Hepatocyte (in vitro differentiated cells): ENCODE data around the gene IL18. TPM values are rescaled to one million over a fixed set of nuclear protein-coding genes. Genes with fewer than 3 reads are reported as not detected.

Experiments used
- DNase-seq: peaks from one replicate; pipeline ENCODE4 v3.0.0-alpha.2; 2016; ENCODE audit warnings: low spot score
- H2AFZ ChIP-seq: fragments of 200-600 bp; sonication (generic); 2 replicates; pipeline ENCODE4 v1.6.0; 2016; ENCODE audit warnings: antibody characterized with exemption, mild to moderate bottlenecking
- H3K27ac ChIP-seq: fragments of 200-600 bp; sonication (generic); 2 replicates; pipeline ENCODE4 v1.5.1; 2016; ENCODE audit warnings: mild to moderate bottlenecking
- H3K27me3 ChIP-seq: fragments of 200-600 bp; sonication (generic); 2 replicates; pipeline ENCODE4 v1.6.1; 2016
- H3K36me3 ChIP-seq: fragments of 200-600 bp; sonication (generic); replicated peaks from 2 replicates; pipeline ENCODE4 v1.5.1; 2016; ENCODE audit warnings: low read depth; ENCODE audit not compliant: insufficient read depth
- H3K4me1 ChIP-seq: fragments of 200-600 bp; sonication (generic); 2 replicates; pipeline ENCODE4 v1.5.1; 2016; ENCODE audit warnings: mild to moderate bottlenecking, moderate library complexity; ENCODE audit not compliant: insufficient read depth
- H3K4me2 ChIP-seq: fragments of 200-600 bp; sonication (generic); 2 replicates; pipeline ENCODE4 v1.6.0; 2016
- H3K4me3 ChIP-seq: fragments of 200-600 bp; sonication (generic); 2 replicates; pipeline ENCODE4 v1.5.1; 2016; ENCODE audit warnings: mild to moderate bottlenecking
- H3K79me2 ChIP-seq: fragments of 200-600 bp; sonication (generic); 2 replicates; pipeline ENCODE4 v1.6.0; 2017; ENCODE audit warnings: mild to moderate bottlenecking
- H3K9me2 ChIP-seq: fragments of 200-600 bp; sonication (generic); replicated peaks from 2 replicates; pipeline ENCODE4 v1.6.0; 2017; ENCODE audit warnings: mild to moderate bottlenecking; ENCODE audit not compliant: insufficient read depth
- H3K9me3 ChIP-seq: fragments of 200-600 bp; sonication (generic); 2 replicates; pipeline ENCODE4 v1.5.1; 2016; ENCODE audit warnings: low read depth, mild to moderate bottlenecking
- H4K20me1 ChIP-seq: fragments of 200-600 bp; sonication (generic); 2 replicates; pipeline ENCODE4 v1.6.0; 2016; ENCODE audit warnings: mild to moderate bottlenecking; ENCODE audit not compliant: insufficient read depth, poor library complexity, severe bottlenecking
- EZH2 ChIP-seq: fragments of 200-600 bp; sonication (generic); IDR thresholded peaks from 2 replicates; pipeline ENCODE4 v1.6.1; 2016; ENCODE audit warnings: antibody characterized with exemption, mild to moderate bottlenecking, borderline replicate concordance
- EZH2phosphoT487 ChIP-seq: fragments of 200-600 bp; sonication (generic); IDR thresholded peaks from one replicate; pipeline ENCODE4 v1.6.1; 2018; ENCODE audit warnings: antibody characterized with exemption, mild to moderate bottlenecking, low read depth, moderate library complexity; ENCODE audit not compliant: unreplicated experiment, severe bottlenecking
- WGBS: methylation state at CpG from one replicate; pipeline ENCODE4 v1.1.6; 2016; ENCODE audit warnings: low lambda C conversion rate; ENCODE audit errors: missing lambda C conversion rate; 5-methylcytosine and 5-hydroxymethylcytosine counted together
- polyA plus RNA-seq: library from polyadenylated mRNA; unstranded; fragments of >200 nt; fragmentation: Nextera tagmentation; extraction: Ambion mirVana; gene quantifications from 2 replicates; pipeline ENCODE4 v1.2.1, GENCODE V29; 2016
- total RNA-seq: library from RNA; depleted of rRNA; stranded (reverse); fragments of >200 nt; gene quantifications from 2 replicates; pipeline ENCODE4 v1.2.3, GENCODE V29; 2014
- TF ChIP-seq, protein P1 (sequence below): fragments of 200-600 bp; sonication (generic); IDR thresholded peaks from 2 replicates; pipeline ENCODE4 v1.5.1; 2016; ENCODE audit warnings: antibody characterized with exemption, mild to moderate bottlenecking; ENCODE audit not compliant: poor library complexity

The IL18 gene
- total and polyA plus RNA-seq, 2 experiments from 2014 or later: 7.0 to 10.3 TPM

DNA sequence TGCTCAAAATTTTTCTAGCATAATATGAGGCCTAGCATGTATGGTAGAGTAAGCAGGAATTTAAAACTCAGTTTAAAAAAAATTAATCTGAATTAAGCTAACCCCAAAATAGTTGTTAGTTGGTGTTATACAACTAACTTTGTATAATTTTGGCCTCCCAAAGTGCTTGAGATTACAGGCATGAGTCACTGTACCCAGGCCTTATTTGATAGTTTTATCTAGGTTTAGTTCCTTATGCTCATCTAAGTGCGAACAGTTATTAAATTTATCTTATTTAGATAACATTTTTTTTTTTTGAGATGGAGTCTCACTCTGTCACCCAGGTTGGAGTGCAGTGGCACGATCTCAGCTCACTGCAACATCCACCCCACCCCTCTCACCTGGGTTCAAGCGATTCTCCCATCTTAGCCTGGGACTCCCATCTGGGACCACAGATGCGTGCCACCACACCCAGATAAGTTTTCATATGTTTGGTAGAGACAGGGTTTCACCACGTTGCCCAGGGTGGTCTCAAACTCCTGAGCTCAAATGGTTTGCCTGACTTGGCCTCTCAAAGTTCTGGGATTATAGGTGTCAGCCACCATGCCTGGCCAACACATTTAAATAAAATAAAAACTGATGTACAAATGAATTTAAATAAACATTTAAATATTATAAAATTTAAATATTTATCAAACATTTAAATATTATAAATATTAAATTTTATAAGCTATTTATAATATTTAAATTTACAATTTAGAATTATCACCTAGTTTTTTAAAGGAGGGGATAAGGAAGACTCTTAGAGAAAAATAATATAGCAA lies 7.5 kb downstream of the IL18 start:
- H3K4me3 ChIP-seq: no peak overlapping the region
- H3K9me3 ChIP-seq: no peaks in the 10 kb centered on the region
- 92% methylated on average over 5 of the region's 5 CpGs for WGBS
- H2AFZ ChIP-seq: no peak overlapping the region
- peak overlapping the region; percentile 28 for H3K27ac ChIP-seq
- no peak for DNase-seq
- H3K79me2 ChIP-seq: no peaks in the 10 kb centered on the region
- H3K9me2 ChIP-seq: no peaks in the 10 kb centered on the region
- H3K36me3 ChIP-seq: no peaks in the 10 kb centered on the region
- H4K20me1 ChIP-seq: no peaks in the 10 kb centered on the region
- no peak for TF ChIP-seq EZH2
- TF ChIP-seq, protein P1, sequence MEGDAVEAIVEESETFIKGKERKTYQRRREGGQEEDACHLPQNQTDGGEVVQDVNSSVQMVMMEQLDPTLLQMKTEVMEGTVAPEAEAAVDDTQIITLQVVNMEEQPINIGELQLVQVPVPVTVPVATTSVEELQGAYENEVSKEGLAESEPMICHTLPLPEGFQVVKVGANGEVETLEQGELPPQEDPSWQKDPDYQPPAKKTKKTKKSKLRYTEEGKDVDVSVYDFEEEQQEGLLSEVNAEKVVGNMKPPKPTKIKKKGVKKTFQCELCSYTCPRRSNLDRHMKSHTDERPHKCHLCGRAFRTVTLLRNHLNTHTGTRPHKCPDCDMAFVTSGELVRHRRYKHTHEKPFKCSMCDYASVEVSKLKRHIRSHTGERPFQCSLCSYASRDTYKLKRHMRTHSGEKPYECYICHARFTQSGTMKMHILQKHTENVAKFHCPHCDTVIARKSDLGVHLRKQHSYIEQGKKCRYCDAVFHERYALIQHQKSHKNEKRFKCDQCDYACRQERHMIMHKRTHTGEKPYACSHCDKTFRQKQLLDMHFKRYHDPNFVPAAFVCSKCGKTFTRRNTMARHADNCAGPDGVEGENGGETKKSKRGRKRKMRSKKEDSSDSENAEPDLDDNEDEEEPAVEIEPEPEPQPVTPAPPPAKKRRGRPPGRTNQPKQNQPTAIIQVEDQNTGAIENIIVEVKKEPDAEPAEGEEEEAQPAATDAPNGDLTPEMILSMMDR: no peak
- TF ChIP-seq EZH2phosphoT487: no peak
- H3K4me1 ChIP-seq: no peaks in the 10 kb centered on the region
- H3K27me3 ChIP-seq: no peaks in the 10 kb centered on the region
- no peak overlapping the region for H3K4me2 ChIP-seq

DNA sequence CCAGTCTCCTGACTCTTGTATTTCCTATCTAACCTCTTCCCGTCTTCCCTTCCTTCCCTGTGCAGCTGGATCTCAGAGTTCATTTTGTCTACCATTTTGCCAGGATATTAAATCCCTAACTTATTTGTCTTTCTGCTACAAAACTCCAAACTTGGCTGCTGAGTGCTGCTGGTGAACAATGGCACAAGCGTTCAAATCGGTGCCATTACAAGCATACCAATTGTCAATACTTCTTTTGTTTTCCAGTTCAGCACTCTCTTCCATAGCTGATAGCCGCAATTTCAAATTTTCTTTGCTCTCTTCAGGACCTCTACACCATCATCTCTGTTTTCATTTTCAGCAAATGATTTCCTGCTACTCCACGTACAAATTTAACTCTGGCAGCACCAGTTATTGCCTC lies 13.4 kb downstream of the IL18 start:
- Histone ChIP-seq H3K9me3 (no peaks in the 10 kb centered on the region), H3K9me2 (no peaks in the 10 kb centered on the region), H2AFZ (no peak overlapping the region), H4K20me1 (no peaks in the 10 kb centered on the region), H3K4me3 (no peak overlapping the region), H3K4me2 (no peak overlapping the region), H3K79me2 (no peaks in the 10 kb centered on the region), H3K27me3 (no peaks in the 10 kb centered on the region), H3K36me3 (no peaks in the 10 kb centered on the region), H3K27ac (no peak overlapping the region), H3K4me1 (no peaks in the 10 kb centered on the region)
- 85% methylated on average over 5 of the region's 5 CpGs for WGBS
- no peak for DNase-seq
- no peak for TF ChIP-seq EZH2
- TF ChIP-seq EZH2phosphoT487: no peak
- TF ChIP-seq, protein P1: no peak

DNA sequence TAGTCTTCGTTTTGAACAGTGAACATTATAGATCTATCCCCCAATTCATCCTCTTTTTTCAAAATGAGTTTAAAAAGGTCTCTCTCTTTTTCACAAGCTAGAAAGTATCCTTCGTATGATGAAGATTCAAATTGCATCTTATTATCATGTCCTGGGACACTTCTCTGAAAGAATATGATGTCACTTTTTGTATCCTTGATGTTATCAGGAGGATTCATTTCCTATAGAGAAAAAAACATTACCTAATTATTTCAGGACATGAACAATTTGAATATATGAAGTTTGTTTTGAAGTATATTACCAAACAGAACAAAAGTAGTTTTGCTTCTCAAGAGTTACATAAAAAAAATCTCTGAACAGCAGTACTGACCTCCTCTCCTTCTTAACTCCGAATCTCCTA lies 20.3 kb downstream of the IL18 start:
- H3K4me2 ChIP-seq: no peak overlapping the region
- no peak overlapping the region for H2AFZ ChIP-seq
- TF ChIP-seq EZH2phosphoT487: no peak
- TF ChIP-seq, protein P1: no peak
- TF ChIP-seq EZH2: no peak
- H3K36me3 ChIP-seq: no peaks in the 10 kb centered on the region
- H3K79me2 ChIP-seq: no peaks in the 10 kb centered on the region
- no peak for DNase-seq
- H3K9me2 ChIP-seq: no peaks in the 10 kb centered on the region
- H3K27ac ChIP-seq: no peak overlapping the region
- H3K27me3 ChIP-seq: no peaks in the 10 kb centered on the region
- WGBS: 97% methylated on average over 3 of the region's 3 CpGs
- no peaks in the 10 kb centered on the region for H3K9me3 ChIP-seq
- H4K20me1 ChIP-seq: no peaks in the 10 kb centered on the region
- no peaks in the 10 kb centered on the region for H3K4me1 ChIP-seq
- no peak overlapping the region for H3K4me3 ChIP-seq
